ENCODE measurements around the gene SMARCA2.

- TF ChIP-seq CTCF (IDR thresholded peaks at IDR 0.05) (no peak), POLR2A (IDR thresholded peaks at IDR 0.05) (no peak), EP300 (IDR thresholded peaks at IDR 0.05) (no peak), POLR2AphosphoS5 (IDR thresholded peaks at IDR 0.05) (no peak)
These were observed 38.1 kb upstream of the SMARCA2 start for GRCh38 chr9:1977026-1977425.

All from upper lobe of left lung (tissue), 4 donors.